ENCODE measurements around the gene KIF5B. TPM values are rescaled to one million over a fixed set of nuclear protein-coding genes. Genes with fewer than 3 reads are reported as not detected.

Gene KIF5B
- total and polyA plus RNA-seq, 2 of the 8 experiments (the other 6 are each of a cell fraction or from before 2014, with no cell fraction given): 9.8 to 68.4 TPM

- TF ChIP-seq FOSL1 (IDR thresholded peaks at IDR 0.05; ENCODE audit: insufficient read depth, low read depth, low read length) (no peak), SRF (IDR thresholded peaks at IDR 0.05; ENCODE audit: low read depth, low read length) (no peak), CBX8 (IDR thresholded peaks at IDR 0.05; ENCODE audit: borderline replicate concordance, low read depth, low read length) (no peak)
These were observed 24.3 kb downstream of the KIF5B start (continued) for GRCh38 chr10:32031920-32032319.
